ENCODE data around the gene MCM7. TPM values are rescaled to one million over a fixed set of nuclear protein-coding genes. Genes with fewer than 3 reads are reported as not detected.

The MCM7 gene
- total RNA-seq, 1 donor from 2014 or later, result 196 TPM

DNA sequence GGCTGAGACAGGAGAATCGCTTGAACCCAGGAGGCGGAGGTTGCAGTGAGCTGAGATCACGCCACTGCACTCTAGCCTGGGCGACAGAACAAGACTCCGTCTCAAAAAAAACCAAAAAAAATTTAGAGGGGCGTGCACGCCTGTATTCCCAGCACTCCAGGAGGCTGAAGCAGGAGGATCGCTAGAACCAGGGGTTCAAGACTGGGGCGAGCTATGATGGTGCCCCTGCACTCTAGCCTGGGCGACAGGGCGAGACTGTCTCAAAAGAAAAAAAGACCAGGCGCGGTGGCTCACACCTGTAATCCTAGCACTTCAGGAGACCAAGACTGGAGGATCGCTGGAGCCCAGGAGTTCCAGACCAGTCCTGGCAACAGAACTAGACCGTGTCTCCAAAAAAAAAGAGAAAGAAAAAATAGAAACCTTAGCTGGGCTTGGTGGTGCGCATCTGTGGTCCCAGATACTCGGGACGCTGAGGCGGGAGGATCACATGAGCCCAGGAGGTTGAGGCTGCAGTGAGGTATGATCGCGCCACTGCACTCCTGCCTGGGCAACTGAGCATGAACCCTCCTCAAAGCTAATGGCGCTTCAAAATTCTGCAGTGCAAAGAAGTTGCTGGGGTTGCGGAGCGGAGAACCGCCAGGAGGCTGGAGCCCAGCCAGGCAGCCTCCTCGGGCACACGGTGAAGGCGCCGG is 25.2 kb upstream of the MCM7 start:
- Mint-ChIP-seq H3K9me3 (ENCODE audit: unreplicated experiment) (peaks cover 4% of the 10 kb centered on the region), H3K4me1 (ENCODE audit: low read depth, unreplicated experiment) (no peaks in the 10 kb centered on the region), H3K27me3 (ENCODE audit: unreplicated experiment) (peaks cover 7% of the 10 kb centered on the region), H3K27ac (ENCODE audit: unreplicated experiment) (peak overlapping the region; percentile 99), H3K36me3 (ENCODE audit: unreplicated experiment) (no peaks in the 10 kb centered on the region), H3K4me3 (ENCODE audit: unreplicated experiment) (peak overlapping the region; percentile 96)
- no peak for TF ChIP-seq CTCF (IDR thresholded peaks at IDR 0.05; ENCODE audit: partially characterized antibody, unreplicated experiment)
- DNase-seq, result no peak

DNA sequence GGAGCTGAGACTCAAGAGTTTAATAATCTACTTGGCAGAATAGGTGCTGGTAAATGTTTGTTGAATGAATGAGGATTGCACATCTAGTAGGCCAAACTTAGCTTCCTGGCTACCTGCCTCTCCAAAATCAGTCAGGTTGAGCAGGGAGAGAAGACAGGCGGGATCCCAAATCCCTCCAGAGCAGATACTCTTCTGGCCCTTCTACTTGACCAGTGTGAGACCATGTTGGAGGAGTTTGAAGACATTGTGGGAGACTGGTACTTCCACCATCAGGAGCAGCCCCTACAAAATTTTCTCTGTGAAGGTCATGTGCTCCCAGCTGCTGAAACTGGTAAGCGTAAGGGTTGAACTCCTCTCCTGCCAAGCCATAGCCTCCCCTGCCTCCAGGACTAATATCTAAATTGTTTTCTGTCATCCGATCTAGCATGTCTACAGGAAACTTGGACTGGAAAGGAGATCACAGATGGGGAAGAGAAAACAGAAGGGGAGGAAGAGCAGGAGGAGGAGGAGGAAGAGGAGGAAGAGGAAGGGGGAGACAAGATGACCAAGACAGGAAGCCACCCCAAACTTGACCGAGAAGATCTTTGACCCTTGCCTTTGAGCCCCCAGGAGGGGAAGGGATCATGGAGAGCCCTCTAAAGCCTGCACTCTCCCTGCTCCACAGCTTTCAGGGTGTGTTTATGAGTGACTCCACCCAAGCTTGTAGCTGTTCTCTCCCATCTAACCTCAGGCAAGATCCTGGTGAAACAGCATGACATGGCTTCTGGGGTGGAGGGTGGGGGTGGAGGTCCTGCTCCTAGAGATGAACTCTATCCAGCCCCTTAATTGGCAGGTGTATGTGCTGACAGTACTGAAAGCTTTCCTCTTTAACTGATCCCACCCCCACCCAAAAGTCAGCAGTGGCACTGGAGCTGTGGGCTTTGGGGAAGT is 23.4 kb upstream of the MCM7 start:
- no peak overlapping the region for H3K27ac Mint-ChIP-seq (ENCODE audit: unreplicated experiment)

GRCh38 chr7:100122568-100122967 is 21.4 kb upstream of the MCM7 start:
- Mint-ChIP-seq H3K27ac (ENCODE audit: unreplicated experiment) (no peak overlapping the region), H3K36me3 (ENCODE audit: unreplicated experiment) (no peaks in the 10 kb centered on the region)

More for the DNA sequence above, 23.4 kb upstream of the MCM7 start:
- peaks cover 4% of the 10 kb centered on the region for H3K4me1 Mint-ChIP-seq (ENCODE audit: low read depth, unreplicated experiment)
- TF ChIP-seq CTCF (IDR thresholded peaks at IDR 0.05; ENCODE audit: partially characterized antibody, unreplicated experiment), result no peak
- H3K9me3 Mint-ChIP-seq (ENCODE audit: unreplicated experiment), result peaks cover 8% of the 10 kb centered on the region
- peaks cover 10% of the 10 kb centered on the region for H3K27me3 Mint-ChIP-seq (ENCODE audit: unreplicated experiment)
- DNase-seq, result no peak
- no peak overlapping the region for H3K4me3 Mint-ChIP-seq (ENCODE audit: unreplicated experiment)
- no peaks in the 10 kb centered on the region for H3K36me3 Mint-ChIP-seq (ENCODE audit: unreplicated experiment)

DNA sequence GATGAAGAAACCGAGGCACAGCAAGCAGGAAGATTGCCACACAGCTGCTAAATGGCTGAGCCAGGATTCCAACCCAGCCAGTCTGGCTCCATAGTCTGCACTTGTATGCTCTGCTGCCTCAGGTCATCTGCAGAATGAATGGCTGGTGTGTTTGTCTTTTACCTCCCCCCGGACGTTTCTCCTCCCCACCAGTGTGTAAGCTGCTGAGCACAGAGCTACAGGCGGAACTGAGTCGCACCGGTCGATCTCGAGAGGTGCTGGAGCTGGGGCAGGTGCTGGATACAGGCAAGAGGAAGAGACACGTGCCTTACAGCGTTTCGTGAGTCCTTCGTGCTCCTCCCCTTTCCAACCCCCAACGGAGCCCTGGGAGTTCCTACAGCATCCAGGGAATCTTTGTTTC is 20.9 kb upstream of the MCM7 start:
- H3K27ac Mint-ChIP-seq (ENCODE audit: unreplicated experiment), result no peak overlapping the region
- peaks cover 6% of the 10 kb centered on the region for H3K4me1 Mint-ChIP-seq (ENCODE audit: low read depth, unreplicated experiment)
- peaks cover 9% of the 10 kb centered on the region for H3K27me3 Mint-ChIP-seq (ENCODE audit: unreplicated experiment)
- no peak for TF ChIP-seq CTCF (IDR thresholded peaks at IDR 0.05; ENCODE audit: partially characterized antibody, unreplicated experiment)
- DNase-seq, result no peak
- H3K36me3 Mint-ChIP-seq (ENCODE audit: unreplicated experiment), result no peaks in the 10 kb centered on the region
- no peak overlapping the region for H3K4me3 Mint-ChIP-seq (ENCODE audit: unreplicated experiment)
- peaks cover 13% of the 10 kb centered on the region for H3K9me3 Mint-ChIP-seq (ENCODE audit: unreplicated experiment)

More at GRCh38 chr7:100122568-100122967, 21.4 kb upstream of the MCM7 start:
- Mint-ChIP-seq H3K4me1 (ENCODE audit: low read depth, unreplicated experiment) (peaks cover 6% of the 10 kb centered on the region), H3K27me3 (ENCODE audit: unreplicated experiment) (peaks cover 9% of the 10 kb centered on the region), H3K4me3 (ENCODE audit: unreplicated experiment) (no peak overlapping the region), H3K9me3 (ENCODE audit: unreplicated experiment) (peaks cover 13% of the 10 kb centered on the region)
- no peak for DNase-seq
- no peak for TF ChIP-seq CTCF (IDR thresholded peaks at IDR 0.05; ENCODE audit: partially characterized antibody, unreplicated experiment)

GRCh38 chr7:100120733-100121036 is 19.5 kb upstream of the MCM7 start:
- Mint-ChIP-seq H3K27ac (ENCODE audit: unreplicated experiment) (peak overlapping the region; percentile 1), H3K4me3 (ENCODE audit: unreplicated experiment) (peak overlapping the region; percentile 99), H3K9me3 (ENCODE audit: unreplicated experiment) (peaks cover 13% of the 10 kb centered on the region), H3K27me3 (ENCODE audit: unreplicated experiment) (peaks cover 3% of the 10 kb centered on the region), H3K36me3 (ENCODE audit: unreplicated experiment) (no peaks in the 10 kb centered on the region), H3K4me1 (ENCODE audit: low read depth, unreplicated experiment) (peaks cover 6% of the 10 kb centered on the region)
- no peak for TF ChIP-seq CTCF (IDR thresholded peaks at IDR 0.05; ENCODE audit: partially characterized antibody, unreplicated experiment)
- no peak for DNase-seq
